K562 (cell line): Measurements from ENCODE around the gene CPNE9. TPM values are rescaled to one million over a fixed set of nuclear protein-coding genes. Genes with fewer than 3 reads are reported as not detected.

Source experiments
- BCOR ChIP-seq: fragments of 450-650 bp; IDR thresholded peaks from 2 replicates; pipeline ENCODE4 v1.6.1; 2016
- CREB1 ChIP-seq, 2 experiments: sonication (generic) in 1 of 2; formaldehyde crosslinking in 1 of 2; IDR thresholded peaks; 2 replicates each; pipeline versions ENCODE4 v1.6.1 to v1.8.0; 2012 to 2022; ENCODE audit warnings: inconsistent platforms in 1 of 2, mild to moderate bottlenecking in 1 of 2, missing genetic modification reagents in 1 of 2, moderate library complexity in 1 of 2
- GTF2A2 ChIP-seq: IDR thresholded peaks from 2 replicates; pipeline ENCODE4 v1.6.1; 2016; ENCODE audit warnings: mild to moderate bottlenecking, missing genetic modification characterization, missing compliant biosample characterization
- HDAC1 ChIP-seq, 2 experiments: fragments of 450-650 bp; IDR thresholded peaks; 2 replicates each; pipeline ENCODE4 v1.6.1; 2016 to 2017; ENCODE audit warnings: inconsistent platforms in 1 of 2, mild to moderate bottlenecking in 1 of 2, moderate library complexity in 1 of 2
- HDAC8 ChIP-seq: fragments of 450-650 bp; IDR thresholded peaks from 2 replicates; pipeline ENCODE4 v1.6.1; 2016; ENCODE audit warnings: mild to moderate bottlenecking, missing genetic modification characterization, moderate library complexity, missing compliant biosample characterization
- IRF2 ChIP-seq: sonication (generic); formaldehyde crosslinking; IDR thresholded peaks from 2 replicates; pipeline ENCODE4 v1.8.1; 2022; ENCODE audit warnings: mild to moderate bottlenecking, missing genetic modification reagents
- NCOA6 ChIP-seq: fragments of 450-650 bp; IDR thresholded peaks from 2 replicates; pipeline ENCODE4 v1.6.1; 2017; ENCODE audit warnings: mild to moderate bottlenecking
- PHTF2 ChIP-seq: fragments of 250-450 bp; sonication (Bioruptor Pico); IDR thresholded peaks from 2 replicates; pipeline ENCODE4 v1.5.0; 2021; ENCODE audit warnings: mild to moderate bottlenecking
- PTTG1 ChIP-seq: fragments of 450-650 bp; IDR thresholded peaks from 2 replicates; pipeline ENCODE4 v1.6.1; 2016; ENCODE audit warnings: low read depth, mild to moderate bottlenecking, missing genetic modification characterization, missing compliant biosample characterization
- SMC3 ChIP-seq: conservative IDR thresholded peaks from 2 replicates; pipeline ENCODE4 v1.6.1; 2011; ENCODE audit warnings: low read depth, low read length, improper control_type of control experiment; ENCODE audit not compliant: insufficient read depth
- TFAM ChIP-seq: fragments of 250-450 bp; sonication (Bioruptor Pico); conservative IDR thresholded peaks from 2 replicates; pipeline ENCODE4 v1.5.0; 2021; ENCODE audit warnings: mild to moderate bottlenecking, moderate library complexity
- polyA plus RNA-seq, 8 experiments: library from polyadenylated mRNA; depleted of rRNA in 4 of 8; stranded (reverse) in 5 of 8; unstranded in 3 of 8; fragments of >200 nt; fragmentation: Nextera tagmentation in 2 of 8; fragmentation: Illumina TruSeq in 1 of 8; extraction: Ambion mirVana in 2 of 8; extraction: Trizol in 1 of 8; gene quantifications; 2 replicates each; pipeline versions ENCODE4 v1.2.1 to v1.2.3, GENCODE V29; 2011 to 2014; ENCODE audit warnings: inconsistent platforms in 1 of 8, missing spikeins in 1 of 8
- total RNA-seq, 7 experiments: library from RNA; depleted of rRNA in 6 of 7; stranded (reverse); fragments of >200 nt in 6 of 7; fragmentation: Illumina TruSeq in 2 of 7; extraction: Trizol in 2 of 7; gene quantifications; 2 replicates each; pipeline versions ENCODE4 v1.2.1 to v1.2.3, GENCODE V29; 2011 to 2021; ENCODE audit warnings: low replicate concordance in 1 of 7
- TF ChIP-seq, protein P1 (sequence below): IDR thresholded peaks from 2 replicates; pipeline ENCODE4 v1.6.1; 2011; ENCODE audit warnings: borderline replicate concordance, low read depth, mild to moderate bottlenecking, moderate library complexity, low read length; ENCODE audit not compliant: insufficient read depth, poor library complexity, severe bottlenecking
- TF ChIP-seq, protein P2 (sequence below): sonication (generic); formaldehyde crosslinking; IDR thresholded peaks from 2 replicates; pipeline ENCODE4 v1.8.0; 2022; ENCODE audit warnings: mild to moderate bottlenecking, missing genetic modification reagents
- TF ChIP-seq, protein P3 (sequence below): fragments of 250-450 bp; sonication (Bioruptor Pico); IDR thresholded peaks from 2 replicates; pipeline ENCODE4 v1.5.1; 2021; ENCODE audit warnings: mild to moderate bottlenecking
- TF ChIP-seq, protein P4 (sequence below): fragments of 200-400 bp; formaldehyde crosslinking; IDR thresholded peaks from 2 replicates; pipeline ENCODE4 v1.6.1; 2017; ENCODE audit warnings: mild to moderate bottlenecking, low read depth, low read length, moderate library complexity

Gene CPNE9
- total and polyA plus RNA-seq, 9 of the 15 experiments (the other 6 are each of a cell fraction or from before 2014, with no cell fraction given) = 0.22 to 0.56 (median 0.29) TPM; not detected in 3

DNA sequence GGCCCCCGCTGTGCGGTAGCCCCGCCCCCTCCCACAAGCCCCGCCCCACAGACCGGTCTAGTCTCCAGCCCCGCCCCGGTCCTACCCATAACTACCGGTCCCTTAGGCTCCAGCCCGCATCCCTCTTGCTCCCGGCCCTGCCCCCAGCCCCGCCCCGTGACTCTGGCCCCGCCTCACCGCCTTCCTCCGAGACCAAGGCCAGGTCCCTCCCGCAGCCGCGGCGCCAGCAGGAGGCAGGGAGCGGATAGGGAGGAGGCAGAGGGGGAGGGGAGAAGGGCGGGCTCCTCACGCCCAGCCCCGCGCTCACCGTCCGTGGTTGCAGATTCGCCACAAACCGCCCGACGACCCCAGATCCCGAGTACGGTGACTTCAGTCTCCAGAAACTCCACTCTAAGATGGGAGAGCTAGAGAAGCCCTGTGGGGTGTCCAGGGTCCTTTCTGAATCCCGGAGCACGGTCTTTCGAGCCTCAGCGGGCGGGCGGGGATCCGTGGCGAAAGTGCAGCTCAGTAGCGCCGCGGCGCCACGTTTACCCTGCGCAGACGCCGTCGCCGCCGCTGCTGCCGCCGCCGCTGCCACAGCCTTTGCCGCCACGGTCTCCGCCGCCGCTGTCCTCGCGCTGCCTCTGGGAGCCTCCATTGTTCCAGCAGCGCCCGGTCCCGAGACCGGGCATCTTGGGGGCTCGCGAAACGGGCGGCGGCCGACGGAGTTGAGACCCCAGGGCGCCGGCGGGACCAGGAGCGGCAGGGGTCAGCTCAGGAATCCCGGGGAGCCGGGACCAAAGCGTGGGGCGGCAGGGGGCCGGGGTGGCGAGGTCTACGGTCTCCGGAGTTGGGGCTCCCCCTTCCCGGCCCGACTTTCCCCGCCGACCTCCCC lies 27.8 kb downstream of the CPNE9 start, which contains the start of gene BRPF1 (continued):
- TF ChIP-seq, protein P1, sequence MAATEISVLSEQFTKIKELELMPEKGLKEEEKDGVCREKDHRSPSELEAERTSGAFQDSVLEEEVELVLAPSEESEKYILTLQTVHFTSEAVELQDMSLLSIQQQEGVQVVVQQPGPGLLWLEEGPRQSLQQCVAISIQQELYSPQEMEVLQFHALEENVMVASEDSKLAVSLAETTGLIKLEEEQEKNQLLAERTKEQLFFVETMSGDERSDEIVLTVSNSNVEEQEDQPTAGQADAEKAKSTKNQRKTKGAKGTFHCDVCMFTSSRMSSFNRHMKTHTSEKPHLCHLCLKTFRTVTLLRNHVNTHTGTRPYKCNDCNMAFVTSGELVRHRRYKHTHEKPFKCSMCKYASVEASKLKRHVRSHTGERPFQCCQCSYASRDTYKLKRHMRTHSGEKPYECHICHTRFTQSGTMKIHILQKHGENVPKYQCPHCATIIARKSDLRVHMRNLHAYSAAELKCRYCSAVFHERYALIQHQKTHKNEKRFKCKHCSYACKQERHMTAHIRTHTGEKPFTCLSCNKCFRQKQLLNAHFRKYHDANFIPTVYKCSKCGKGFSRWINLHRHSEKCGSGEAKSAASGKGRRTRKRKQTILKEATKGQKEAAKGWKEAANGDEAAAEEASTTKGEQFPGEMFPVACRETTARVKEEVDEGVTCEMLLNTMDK = peak; percentile 68
- no peak for TF ChIP-seq GTF2A2 (tag)
- TF ChIP-seq SMC3 = no peak; the same call in 1 of the 2 replicates
- TF ChIP-seq, protein P2, sequence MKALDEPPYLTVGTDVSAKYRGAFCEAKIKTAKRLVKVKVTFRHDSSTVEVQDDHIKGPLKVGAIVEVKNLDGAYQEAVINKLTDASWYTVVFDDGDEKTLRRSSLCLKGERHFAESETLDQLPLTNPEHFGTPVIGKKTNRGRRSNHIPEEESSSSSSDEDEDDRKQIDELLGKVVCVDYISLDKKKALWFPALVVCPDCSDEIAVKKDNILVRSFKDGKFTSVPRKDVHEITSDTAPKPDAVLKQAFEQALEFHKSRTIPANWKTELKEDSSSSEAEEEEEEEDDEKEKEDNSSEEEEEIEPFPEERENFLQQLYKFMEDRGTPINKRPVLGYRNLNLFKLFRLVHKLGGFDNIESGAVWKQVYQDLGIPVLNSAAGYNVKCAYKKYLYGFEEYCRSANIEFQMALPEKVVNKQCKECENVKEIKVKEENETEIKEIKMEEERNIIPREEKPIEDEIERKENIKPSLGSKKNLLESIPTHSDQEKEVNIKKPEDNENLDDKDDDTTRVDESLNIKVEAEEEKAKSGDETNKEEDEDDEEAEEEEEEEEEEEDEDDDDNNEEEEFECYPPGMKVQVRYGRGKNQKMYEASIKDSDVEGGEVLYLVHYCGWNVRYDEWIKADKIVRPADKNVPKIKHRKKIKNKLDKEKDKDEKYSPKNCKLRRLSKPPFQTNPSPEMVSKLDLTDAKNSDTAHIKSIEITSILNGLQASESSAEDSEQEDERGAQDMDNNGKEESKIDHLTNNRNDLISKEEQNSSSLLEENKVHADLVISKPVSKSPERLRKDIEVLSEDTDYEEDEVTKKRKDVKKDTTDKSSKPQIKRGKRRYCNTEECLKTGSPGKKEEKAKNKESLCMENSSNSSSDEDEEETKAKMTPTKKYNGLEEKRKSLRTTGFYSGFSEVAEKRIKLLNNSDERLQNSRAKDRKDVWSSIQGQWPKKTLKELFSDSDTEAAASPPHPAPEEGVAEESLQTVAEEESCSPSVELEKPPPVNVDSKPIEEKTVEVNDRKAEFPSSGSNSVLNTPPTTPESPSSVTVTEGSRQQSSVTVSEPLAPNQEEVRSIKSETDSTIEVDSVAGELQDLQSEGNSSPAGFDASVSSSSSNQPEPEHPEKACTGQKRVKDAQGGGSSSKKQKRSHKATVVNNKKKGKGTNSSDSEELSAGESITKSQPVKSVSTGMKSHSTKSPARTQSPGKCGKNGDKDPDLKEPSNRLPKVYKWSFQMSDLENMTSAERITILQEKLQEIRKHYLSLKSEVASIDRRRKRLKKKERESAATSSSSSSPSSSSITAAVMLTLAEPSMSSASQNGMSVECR (CRISPR knock-in tag) = peak; percentile 34; the same call in 1 of the 2 replicates
- peak; percentile 53; the same call in 1 of the 2 replicates for TF ChIP-seq HDAC8 (tag)
- TF ChIP-seq, protein P3, sequence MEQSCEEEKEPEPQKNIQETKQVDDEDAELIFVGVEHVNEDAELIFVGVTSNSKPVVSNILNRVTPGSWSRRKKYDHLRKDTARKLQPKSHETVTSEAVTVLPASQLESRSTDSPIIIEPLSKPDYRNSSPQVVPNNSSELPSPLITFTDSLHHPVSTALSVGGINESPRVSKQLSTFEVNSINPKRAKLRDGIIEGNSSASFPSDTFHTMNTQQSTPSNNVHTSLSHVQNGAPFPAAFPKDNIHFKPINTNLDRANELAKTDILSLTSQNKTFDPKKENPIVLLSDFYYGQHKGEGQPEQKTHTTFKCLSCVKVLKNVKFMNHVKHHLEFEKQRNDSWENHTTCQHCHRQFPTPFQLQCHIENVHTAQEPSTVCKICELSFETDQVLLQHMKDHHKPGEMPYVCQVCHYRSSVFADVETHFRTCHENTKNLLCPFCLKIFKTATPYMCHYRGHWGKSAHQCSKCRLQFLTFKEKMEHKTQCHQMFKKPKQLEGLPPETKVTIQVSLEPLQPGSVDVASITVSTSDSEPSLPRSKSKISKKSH (CRISPR knock-in tag) = no peak
- TF ChIP-seq NCOA6 = peak; percentile 86
- TF ChIP-seq TFAM (CRISPR knock-in tag) = no peak
- no peak for TF ChIP-seq IRF2 (CRISPR knock-in tag)
- TF ChIP-seq PHTF2 (CRISPR knock-in tag) = no peak
- TF ChIP-seq BCOR = peak; percentile 79
- peak; percentile 77 for TF ChIP-seq CREB1 (IDR thresholded peaks at IDR 0.05)
- TF ChIP-seq CREB1 (CRISPR knock-in tag; IDR thresholded peaks at IDR 0.05) = peak; percentile 88
- peak in 1 of 2 experiments; percentile 75; a peak in 1 of 4 replicates for TF ChIP-seq HDAC1 (IDR thresholded peaks at IDR 0.05)
- TF ChIP-seq PTTG1 (tag) = no peak
- TF ChIP-seq, protein P4, sequence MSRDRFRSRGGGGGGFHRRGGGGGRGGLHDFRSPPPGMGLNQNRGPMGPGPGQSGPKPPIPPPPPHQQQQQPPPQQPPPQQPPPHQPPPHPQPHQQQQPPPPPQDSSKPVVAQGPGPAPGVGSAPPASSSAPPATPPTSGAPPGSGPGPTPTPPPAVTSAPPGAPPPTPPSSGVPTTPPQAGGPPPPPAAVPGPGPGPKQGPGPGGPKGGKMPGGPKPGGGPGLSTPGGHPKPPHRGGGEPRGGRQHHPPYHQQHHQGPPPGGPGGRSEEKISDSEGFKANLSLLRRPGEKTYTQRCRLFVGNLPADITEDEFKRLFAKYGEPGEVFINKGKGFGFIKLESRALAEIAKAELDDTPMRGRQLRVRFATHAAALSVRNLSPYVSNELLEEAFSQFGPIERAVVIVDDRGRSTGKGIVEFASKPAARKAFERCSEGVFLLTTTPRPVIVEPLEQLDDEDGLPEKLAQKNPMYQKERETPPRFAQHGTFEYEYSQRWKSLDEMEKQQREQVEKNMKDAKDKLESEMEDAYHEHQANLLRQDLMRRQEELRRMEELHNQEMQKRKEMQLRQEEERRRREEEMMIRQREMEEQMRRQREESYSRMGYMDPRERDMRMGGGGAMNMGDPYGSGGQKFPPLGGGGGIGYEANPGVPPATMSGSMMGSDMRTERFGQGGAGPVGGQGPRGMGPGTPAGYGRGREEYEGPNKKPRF = no peak
